GM18519 (cell line): ENCODE measurements around the gene CFAP206.

Source experiments
- ATAC-seq: cut with Tn5 transposase; IDR thresholded peaks from one replicate; pipeline ENCODE4 v1.9.1; 2021; ENCODE audit warnings: mild to moderate bottlenecking, moderate library complexity; ENCODE audit not compliant: unreplicated experiment, low FRiP score

The CFAP206 gene

GRCh38 chr6:87407901-87408720 lies at the start of gene CFAP206:
Gene CFAP206 (plus strand): TSS chr6:87407972. CDS start chr6:87409840, 1,868 bp downstream.
- ATAC-seq, result peak; percentile 61

- ATAC-seq, result no peak
Measured at GRCh38 chr6:87364602-87365252, 43.0 kb upstream of the CFAP206 start.

- ATAC-seq, result no peak
Measured at GRCh38 chr6:87366072-87366827, 41.5 kb upstream of the CFAP206 start.

GRCh38 chr6:87366899-87367298 lies 40.9 kb upstream of the CFAP206 start:
- no peak for ATAC-seq

- ATAC-seq, result no peak
Measured at GRCh38 chr6:87373377-87373776, 34.4 kb upstream of the CFAP206 start.

GRCh38 chr6:87375315-87375714 lies 32.5 kb upstream of the CFAP206 start:
- no peak for ATAC-seq

GRCh38 chr6:87376643-87377042 lies 31.1 kb upstream of the CFAP206 start:
- no peak for ATAC-seq

- no peak for ATAC-seq
Measured at GRCh38 chr6:87378947-87379346, 28.8 kb upstream of the CFAP206 start.

GRCh38 chr6:87382861-87383260 lies 24.9 kb upstream of the CFAP206 start:
- no peak for ATAC-seq

GRCh38 chr6:87384038-87384437 lies 23.7 kb upstream of the CFAP206 start:
- no peak for ATAC-seq

- no peak for ATAC-seq
Measured at GRCh38 chr6:87384449-87384848, 23.3 kb upstream of the CFAP206 start.

- no peak for ATAC-seq
Measured at GRCh38 chr6:87391334-87391733, 16.4 kb upstream of the CFAP206 start.

- ATAC-seq, result peak; percentile 66
Measured at GRCh38 chr6:87393026-87393622, 14.6 kb upstream of the CFAP206 start.

GRCh38 chr6:87395431-87395830 lies 12.3 kb upstream of the CFAP206 start:
- ATAC-seq, result no peak

- no peak for ATAC-seq
Measured at GRCh38 chr6:87396595-87397392, 11.0 kb upstream of the CFAP206 start.

GRCh38 chr6:87397656-87398055 lies 10.1 kb upstream of the CFAP206 start:
- no peak for ATAC-seq

- ATAC-seq, result no peak
Measured at GRCh38 chr6:87401832-87402231, 5.9 kb upstream of the CFAP206 start.

- ATAC-seq, result no peak
Measured at GRCh38 chr6:87407561-87407900, 241 bp upstream of the CFAP206 start.

- peak; percentile 9 for ATAC-seq
Measured at GRCh38 chr6:87408721-87409155, 966 bp downstream of the CFAP206 start.

- no peak for ATAC-seq
Measured at GRCh38 chr6:87419266-87419665, 11.5 kb downstream of the CFAP206 start.
